Measurements from ENCODE around the gene IFFO2. TPM values are rescaled to one million over a fixed set of nuclear protein-coding genes. Genes with fewer than 3 reads are reported as not detected.
A peak's percentile ranks its signal among the peaks of the same experiment; 100 is the strongest.

IFFO2 gene
- total RNA-seq, 1 donor from 2014 or later, result 131 TPM

- no peaks in the 10 kb centered on the region for H3K9me3 ChIP-seq
- no peak for DNase-seq (ENCODE audit: low spot score in 2 of 2)
- H3K4me1 ChIP-seq, result peaks cover 22 to 38% of the 10 kb centered on the region in 2 donors
- TF ChIP-seq CTCF (IDR thresholded peaks at IDR 0.05), result no peak
- H3K36me3 ChIP-seq, result peaks cover 44 to 47% of the 10 kb centered on the region in 2 donors
- no peak overlapping the region for H3K4me3 ChIP-seq
- no peaks in the 10 kb centered on the region for H3K27me3 ChIP-seq
- intact Hi-C loops (cut with DNase I), result no loop called here
- H3K27ac ChIP-seq, result peak overlapping the region in 1 of 2 donors; percentile 45
These were observed 39.2 kb downstream of the IFFO2 start for GRCh38 chr1:18917071-18917799.

- no peak for TF ChIP-seq CTCF (IDR thresholded peaks at IDR 0.05)
- DNase-seq (ENCODE audit: low spot score in 2 of 2), result no peak
- intact Hi-C loops (cut with DNase I), result no loop called here
- H3K4me3 ChIP-seq, result no peak overlapping the region
- H3K4me1 ChIP-seq, result peaks cover 12 to 26% of the 10 kb centered on the region in 2 donors
- no peaks in the 10 kb centered on the region for H3K27me3 ChIP-seq
- peak overlapping the region; percentile 69 to 88 for H3K27ac ChIP-seq
- H3K36me3 ChIP-seq, result peaks cover 55 to 60% of the 10 kb centered on the region in 2 donors
- no peaks in the 10 kb centered on the region for H3K9me3 ChIP-seq
These were observed 41.1 kb downstream of the IFFO2 start for GRCh38 chr1:18915341-18915740.

GRCh38 chr1:18913065-18913835, 43.2 kb downstream of the IFFO2 start:
- peaks cover 12 to 26% of the 10 kb centered on the region in 2 donors for H3K4me1 ChIP-seq
- intact Hi-C loops (cut with DNase I), result no loop called here
- TF ChIP-seq CTCF (IDR thresholded peaks at IDR 0.05), result peak; percentile 94 to 96 (median 95)
- H3K27me3 ChIP-seq, result no peaks in the 10 kb centered on the region
- H3K4me3 ChIP-seq, result peak overlapping the region in 1 of 2 donors; percentile 10
- H3K9me3 ChIP-seq, result no peaks in the 10 kb centered on the region
- peak overlapping the region; percentile 69 to 88 for H3K27ac ChIP-seq
- peak in 1 of 2 donors; percentile 89 for DNase-seq (ENCODE audit: low spot score in 2 of 2)
- peaks cover 55 to 72% of the 10 kb centered on the region in 2 donors for H3K36me3 ChIP-seq

- Histone ChIP-seq H3K36me3 (peaks cover 52 to 68% of the 10 kb centered on the region in 2 donors), H3K27me3 (no peaks in the 10 kb centered on the region), H3K4me1 (peaks cover 12 to 30% of the 10 kb centered on the region in 2 donors), H3K27ac (peak overlapping the region; percentile 69 to 88), H3K9me3 (no peaks in the 10 kb centered on the region), H3K4me3 (no peak overlapping the region)
- intact Hi-C loops (cut with DNase I), result no loop called here
- no peak for TF ChIP-seq CTCF (IDR thresholded peaks at IDR 0.05)
- DNase-seq (ENCODE audit: low spot score in 2 of 2), result no peak
These were observed 43.9 kb downstream of the IFFO2 start for GRCh38 chr1:18912550-18912949.

GRCh38 chr1:18908911-18909771, 47.3 kb downstream of the IFFO2 start:
- H3K27me3 ChIP-seq, result no peaks in the 10 kb centered on the region
- TF ChIP-seq CTCF (IDR thresholded peaks at IDR 0.05), result no peak
- no peak for DNase-seq (ENCODE audit: low spot score in 2 of 2)
- H3K27ac ChIP-seq, result peak overlapping the region; percentile 55 to 73
- peaks cover 41 to 49% of the 10 kb centered on the region in 2 donors for H3K36me3 ChIP-seq
- H3K4me3 ChIP-seq, result no peak overlapping the region
- no peaks in the 10 kb centered on the region for H3K9me3 ChIP-seq
- peaks cover 9 to 25% of the 10 kb centered on the region in 2 donors for H3K4me1 ChIP-seq
- intact Hi-C loops (cut with DNase I), result loop anchor here (5.0 kb wide), 2 partner anchors 168 to 183 kb away; no protein-coding TSS in a partner anchor
